ENCODE measurements around the gene RPS4Y1. TPM values are rescaled to one million over a fixed set of nuclear protein-coding genes. Genes with fewer than 3 reads are reported as not detected.
"Not testable (repeated sequence)": the region's sequence is repeated elsewhere in the genome, so short reads cannot be mapped to it uniquely, and the experiment has no call there.

The RPS4Y1 gene
- total RNA-seq, 5 donors from 2014 or later (not counting 1 experiment from before 2014, with no cell fraction given), result 1.3 to 445 (median 405) TPM; not detected in 1

DNA sequence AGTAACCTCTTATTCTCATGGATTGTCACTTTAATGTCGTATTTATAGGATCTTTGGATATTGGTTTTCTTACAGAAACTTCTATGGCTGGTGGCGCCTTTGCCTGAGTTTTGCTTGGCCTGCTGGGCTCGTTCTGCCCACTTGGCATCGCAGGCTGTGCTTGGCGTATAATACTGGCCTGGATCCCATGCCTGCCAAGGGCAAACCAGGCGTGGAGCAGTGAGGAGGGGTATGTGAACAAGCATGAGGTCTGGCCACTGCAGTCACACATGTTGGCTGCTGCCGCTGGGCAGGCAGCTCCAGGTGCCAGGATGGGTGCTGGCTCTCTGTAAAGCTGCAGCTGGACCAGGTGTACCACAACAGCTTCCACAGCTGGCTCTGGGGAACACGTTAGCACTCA, 26.1 kb downstream of the RPS4Y1 start:
- POLR2A ChIA-PET, result no interaction called here

DNA sequence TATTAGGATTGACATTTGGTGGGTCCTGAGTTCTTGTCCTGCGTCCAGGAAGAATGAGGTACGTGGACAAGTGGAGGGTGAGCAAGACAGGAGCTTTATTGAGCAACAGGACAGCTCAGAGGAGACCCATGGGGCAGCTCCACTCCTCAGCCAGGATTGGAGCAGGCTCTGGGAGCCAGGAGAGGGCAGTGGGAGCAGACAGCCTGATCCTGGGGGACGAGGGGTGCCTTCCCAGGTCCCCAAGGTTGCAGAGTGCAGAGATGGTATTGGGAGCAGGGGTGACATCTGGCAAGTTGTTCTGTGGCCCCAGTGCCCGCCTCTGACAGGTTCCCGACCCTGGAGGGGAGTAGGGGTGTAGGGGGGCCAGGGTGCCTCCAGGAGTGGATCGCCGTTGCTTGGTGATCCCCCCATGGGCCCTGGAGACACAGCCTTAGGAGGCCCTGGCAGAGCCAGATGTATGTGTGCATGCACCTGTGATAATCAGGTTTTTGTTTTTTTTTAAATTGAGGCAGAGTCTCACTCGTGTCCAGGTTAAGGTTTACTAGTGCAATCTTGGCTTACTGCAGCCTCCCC, 26.7 kb downstream of the RPS4Y1 start:
- Histone ChIP-seq H3K36me3 (ENCODE audit: control insufficient read depth in 2 of 2, extremely low read depth in 1 of 2, insufficient read depth in 1 of 2, low read length in 1 of 2) (peaks cover 0 to 41% of the 10 kb centered on the region in 2 donors), H3K4me1 (ENCODE audit: control insufficient read depth in 1 of 2, extremely low read depth in 1 of 2, insufficient read depth in 2 of 2, low read length in 2 of 2) (no peaks in the 10 kb centered on the region), H3K9me3 (no peaks in the 10 kb centered on the region), H3K27ac (ENCODE audit: low read length) (no peak overlapping the region), H3K27me3 (replicated peaks in 1 of 2; ENCODE audit: control insufficient read depth in 2 of 2, extremely low read depth in 1 of 2, insufficient read depth in 2 of 2, low read length in 1 of 2) (no peaks in the 10 kb centered on the region), H3K4me3 (ENCODE audit: control insufficient read depth in 1 of 2, extremely low read depth in 1 of 2, low read length in 1 of 2) (no peak overlapping the region)
- Mint-ChIP-seq H3K27me3 (no peaks in the 10 kb centered on the region), H3K27ac (no peak overlapping the region), H3K4me3 (no peak overlapping the region), H3K4me1 (peaks cover 0 to 2% (median 0%) of the 10 kb centered on the region in 3 donors), H3K9me3 (peaks cover 0 to 7% (median 0%) of the 10 kb centered on the region in 3 donors), H3K36me3 (peaks cover 29% of the 10 kb centered on the region)
- WGBS (ENCODE audit: insufficient coverage), result 100% methylated on average over 3 of the region's 8 CpGs
- ChIA-PET CTCF (no interaction called here), POLR2A (no interaction called here)
- ATAC-seq (replicated peaks in 1 of 4) (no peak), DNase-seq (no peak)

More for the DNA sequence above, 26.1 kb downstream of the RPS4Y1 start:
- H3K9me3 ChIP-seq, result no peaks in the 10 kb centered on the region
- DNase-seq (no peak), ATAC-seq (replicated peaks in 1 of 4) (no peak)
- 100% methylated on average over 4 of the region's 8 CpGs for WGBS (ENCODE audit: insufficient coverage)
- CTCF ChIA-PET, result no interaction called here
- H3K27me3 ChIP-seq (replicated peaks in 1 of 2; ENCODE audit: control insufficient read depth in 2 of 2, extremely low read depth in 1 of 2, insufficient read depth in 2 of 2, low read length in 1 of 2), result no peaks in the 10 kb centered on the region
- no peak overlapping the region for H3K4me3 ChIP-seq (ENCODE audit: control insufficient read depth in 1 of 2, extremely low read depth in 1 of 2, low read length in 1 of 2)
- no peak overlapping the region for H3K27ac ChIP-seq (ENCODE audit: low read length)
- peaks cover 33% of the 10 kb centered on the region for H3K36me3 Mint-ChIP-seq
- H3K4me1 ChIP-seq (ENCODE audit: control insufficient read depth in 1 of 2, extremely low read depth in 1 of 2, insufficient read depth in 2 of 2, low read length in 2 of 2), result no peaks in the 10 kb centered on the region
- H3K4me1 Mint-ChIP-seq, result peaks cover 0 to 2% (median 0%) of the 10 kb centered on the region in 3 donors
- no peak overlapping the region for H3K27ac Mint-ChIP-seq
- H3K36me3 ChIP-seq (ENCODE audit: control insufficient read depth in 2 of 2, extremely low read depth in 1 of 2, insufficient read depth in 1 of 2, low read length in 1 of 2), result peaks cover 0 to 47% of the 10 kb centered on the region in 2 donors
- no peak overlapping the region for H3K4me3 Mint-ChIP-seq
- H3K27me3 Mint-ChIP-seq, result no peaks in the 10 kb centered on the region
- H3K9me3 Mint-ChIP-seq, result peaks cover 0 to 7% (median 0%) of the 10 kb centered on the region in 3 donors

DNA sequence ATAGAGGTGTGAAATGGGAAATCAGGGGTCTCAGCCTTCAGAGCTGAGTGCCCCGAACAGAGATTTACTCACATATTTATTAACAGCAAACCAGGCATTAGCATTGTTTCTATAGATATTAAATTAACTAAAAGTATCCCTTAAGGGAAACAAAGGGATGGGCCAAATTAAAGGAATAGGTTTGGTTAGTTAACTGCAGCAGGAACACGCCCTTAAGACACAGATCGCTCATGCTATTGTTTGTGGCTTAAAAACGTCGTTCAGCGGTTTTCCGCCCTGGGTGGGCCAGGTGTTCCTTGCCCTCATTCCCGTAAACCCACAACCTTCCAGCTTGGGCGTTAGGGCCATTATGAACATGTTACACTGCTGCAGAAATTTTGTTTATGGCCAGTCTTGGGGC, 30.8 kb downstream of the RPS4Y1 start:
- H3K4me3 ChIP-seq (ENCODE audit: control insufficient read depth in 1 of 2, extremely low read depth in 1 of 2, low read length in 1 of 2); H3K4me1 ChIP-seq (ENCODE audit: control insufficient read depth in 1 of 2, extremely low read depth in 1 of 2, insufficient read depth in 2 of 2, low read length in 2 of 2); H3K36me3 Mint-ChIP-seq; H3K9me3 ChIP-seq; H3K27ac ChIP-seq (ENCODE audit: low read length); DNase-seq; H3K4me1 Mint-ChIP-seq; H3K27me3 Mint-ChIP-seq; CTCF ChIA-PET; POLR2A ChIA-PET; H3K36me3 ChIP-seq (ENCODE audit: control insufficient read depth in 2 of 2, extremely low read depth in 1 of 2, insufficient read depth in 1 of 2, low read length in 1 of 2); ATAC-seq (replicated peaks in 1 of 4); H3K27ac Mint-ChIP-seq; H3K4me3 Mint-ChIP-seq; H3K27me3 ChIP-seq (replicated peaks in 1 of 2; ENCODE audit: control insufficient read depth in 2 of 2, extremely low read depth in 1 of 2, insufficient read depth in 2 of 2, low read length in 1 of 2): not testable (repeated sequence)
- H3K9me3 Mint-ChIP-seq, result peaks cover 0 to 11% (median 0%) of the 10 kb centered on the region in 3 donors
- WGBS (ENCODE audit: insufficient coverage), result 100% methylated on average over 1 of the region's 9 CpGs

DNA sequence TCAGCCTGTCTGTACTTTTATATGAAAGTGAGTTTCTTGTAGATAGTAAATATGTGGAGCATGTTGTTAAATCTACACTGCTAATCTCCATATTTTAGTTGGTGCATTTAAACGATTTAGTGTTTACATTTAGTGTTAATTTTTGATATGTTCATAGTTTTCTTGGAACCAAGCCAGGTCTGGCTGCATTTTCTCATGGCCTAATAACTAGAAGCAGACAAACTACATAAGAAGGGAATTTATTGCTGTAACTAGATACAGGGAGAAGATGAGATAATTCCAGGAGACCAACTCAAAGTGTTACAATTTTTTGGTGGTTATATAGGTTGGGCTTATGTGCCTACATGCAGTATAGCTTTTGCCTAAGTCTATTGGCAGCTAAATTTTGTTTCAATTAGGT, 32.8 kb downstream of the RPS4Y1 start:
- peaks cover 7% of the 10 kb centered on the region for H3K36me3 Mint-ChIP-seq
- H3K4me1 Mint-ChIP-seq, result peaks cover 0 to 2% (median 0%) of the 10 kb centered on the region in 3 donors
- Histone ChIP-seq H3K27me3 (replicated peaks in 1 of 2; ENCODE audit: control insufficient read depth in 2 of 2, extremely low read depth in 1 of 2, insufficient read depth in 2 of 2, low read length in 1 of 2) (no peaks in the 10 kb centered on the region), H3K27ac (ENCODE audit: low read length) (no peak overlapping the region), H3K4me1 (ENCODE audit: control insufficient read depth in 1 of 2, extremely low read depth in 1 of 2, insufficient read depth in 2 of 2, low read length in 2 of 2) (no peaks in the 10 kb centered on the region), H3K36me3 (ENCODE audit: control insufficient read depth in 2 of 2, extremely low read depth in 1 of 2, insufficient read depth in 1 of 2, low read length in 1 of 2) (no peaks in the 10 kb centered on the region), H3K9me3 (no peaks in the 10 kb centered on the region), H3K4me3 (ENCODE audit: control insufficient read depth in 1 of 2, extremely low read depth in 1 of 2, low read length in 1 of 2) (no peak overlapping the region)
- no peak overlapping the region for H3K4me3 Mint-ChIP-seq
- peaks cover 0 to 11% (median 0%) of the 10 kb centered on the region in 3 donors for H3K9me3 Mint-ChIP-seq
- no peak overlapping the region for H3K27ac Mint-ChIP-seq
- H3K27me3 Mint-ChIP-seq, result no peaks in the 10 kb centered on the region
- ChIA-PET CTCF (no interaction called here), POLR2A (no interaction called here)
- ATAC-seq (replicated peaks in 1 of 4) (no peak), DNase-seq (no peak)
- no CpG with 5 or more reads among the region's 1 CpG for WGBS (ENCODE audit: insufficient coverage)

DNA sequence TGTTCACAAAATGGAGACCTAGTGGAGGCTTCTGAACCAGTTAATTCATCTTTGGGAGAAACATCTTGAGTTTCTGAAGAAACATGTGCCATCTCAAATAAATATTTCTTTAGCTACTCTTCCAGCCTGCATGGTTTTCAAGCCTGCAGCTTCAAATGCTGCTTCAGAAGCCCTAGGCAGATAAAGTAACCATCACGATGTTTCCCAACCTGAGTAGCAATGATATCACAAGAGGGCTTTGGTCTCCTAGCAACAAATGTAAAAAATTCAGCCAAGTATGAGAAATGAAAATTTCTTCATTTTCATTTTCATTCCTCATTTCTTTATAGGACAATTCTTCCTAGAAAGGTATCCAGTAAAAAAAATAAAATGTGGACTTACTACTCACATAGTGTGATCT, 42.2 kb downstream of the RPS4Y1 start:
- no peak overlapping the region for H3K4me3 Mint-ChIP-seq
- no peak overlapping the region for H3K27ac Mint-ChIP-seq

DNA sequence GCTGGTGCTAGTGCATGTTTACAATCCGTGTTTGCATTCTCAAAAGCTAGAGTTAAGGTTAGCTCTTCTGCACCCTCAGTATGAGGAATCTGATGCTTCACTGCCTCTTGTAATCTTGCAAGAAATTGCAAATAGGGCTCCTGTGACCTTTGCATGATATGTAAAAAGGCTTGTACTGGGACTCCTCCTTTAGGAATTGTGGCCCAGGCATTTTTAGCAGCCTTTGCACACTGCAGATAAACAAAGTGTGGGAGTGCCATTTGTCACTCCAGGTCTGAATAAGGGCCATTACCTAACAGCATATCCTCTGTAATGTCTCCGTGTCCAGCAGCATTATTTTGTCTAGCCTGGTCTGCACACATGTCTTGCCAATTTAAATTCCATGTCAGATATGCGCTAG, 44.5 kb downstream of the RPS4Y1 start:
- H3K4me1 Mint-ChIP-seq, result peaks cover 0 to 18% (median 0%) of the 10 kb centered on the region in 3 donors
- H3K27ac Mint-ChIP-seq, result no peak overlapping the region
- H3K4me3 Mint-ChIP-seq, result no peak overlapping the region
- no peaks in the 10 kb centered on the region for H3K9me3 ChIP-seq
- H3K36me3 Mint-ChIP-seq, result no peaks in the 10 kb centered on the region
- no peak overlapping the region for H3K4me3 ChIP-seq (ENCODE audit: control insufficient read depth in 1 of 2, extremely low read depth in 1 of 2, low read length in 1 of 2)
- ATAC-seq (replicated peaks in 1 of 4) (no peak), DNase-seq (no peak)
- CTCF ChIA-PET, result no interaction called here
- no CpG with 5 or more reads among the region's 3 CpGs for WGBS (ENCODE audit: insufficient coverage)
- H3K9me3 Mint-ChIP-seq, result peaks cover 0 to 4% (median 0%) of the 10 kb centered on the region in 3 donors
- no peaks in the 10 kb centered on the region for H3K27me3 ChIP-seq (replicated peaks in 1 of 2; ENCODE audit: control insufficient read depth in 2 of 2, extremely low read depth in 1 of 2, insufficient read depth in 2 of 2, low read length in 1 of 2)
- POLR2A ChIA-PET, result no interaction called here
- peaks cover 0 to 11% of the 10 kb centered on the region in 2 experiments for H3K4me1 ChIP-seq (ENCODE audit: control insufficient read depth in 1 of 2, extremely low read depth in 1 of 2, insufficient read depth in 2 of 2, low read length in 2 of 2)
- H3K27ac ChIP-seq (ENCODE audit: low read length), result no peak overlapping the region
- no peaks in the 10 kb centered on the region for H3K36me3 ChIP-seq (ENCODE audit: control insufficient read depth in 2 of 2, extremely low read depth in 1 of 2, insufficient read depth in 1 of 2, low read length in 1 of 2)
- no peaks in the 10 kb centered on the region for H3K27me3 Mint-ChIP-seq

More for the DNA sequence above, 42.2 kb downstream of the RPS4Y1 start:
- Histone ChIP-seq H3K27ac (ENCODE audit: low read length) (no peak overlapping the region), H3K9me3 (no peaks in the 10 kb centered on the region), H3K36me3 (ENCODE audit: control insufficient read depth in 2 of 2, extremely low read depth in 1 of 2, insufficient read depth in 1 of 2, low read length in 1 of 2) (no peaks in the 10 kb centered on the region), H3K4me1 (ENCODE audit: control insufficient read depth in 1 of 2, extremely low read depth in 1 of 2, insufficient read depth in 2 of 2, low read length in 2 of 2) (peaks cover 0 to 11% of the 10 kb centered on the region in 2 experiments), H3K4me3 (ENCODE audit: control insufficient read depth in 1 of 2, extremely low read depth in 1 of 2, low read length in 1 of 2) (no peak overlapping the region), H3K27me3 (replicated peaks in 1 of 2; ENCODE audit: control insufficient read depth in 2 of 2, extremely low read depth in 1 of 2, insufficient read depth in 2 of 2, low read length in 1 of 2) (no peaks in the 10 kb centered on the region)
- Mint-ChIP-seq H3K36me3 (no peaks in the 10 kb centered on the region), H3K27me3 (no peaks in the 10 kb centered on the region), H3K9me3 (peaks cover 0 to 4% (median 0%) of the 10 kb centered on the region in 3 donors), H3K4me1 (peaks cover 0 to 18% (median 0%) of the 10 kb centered on the region in 3 donors)
- no peak for ATAC-seq (replicated peaks in 1 of 4)
- no peak for DNase-seq
- ChIA-PET CTCF (no interaction called here), POLR2A (no interaction called here)
- WGBS (ENCODE audit: insufficient coverage), result no CpG with 5 or more reads among the region's 1 CpG
